HG03039 (cell line): ENCODE results near the gene GLUL.
"Not testable (repeated sequence)": the region's sequence is repeated elsewhere in the genome, so short reads cannot be mapped to it uniquely, and the experiment has no call there.

Experiments used
- ATAC-seq: cut with Tn5 transposase; IDR thresholded peaks from one replicate; pipeline ENCODE4 v1.9.1; 2021; ENCODE audit warnings: mild to moderate bottlenecking, moderate library complexity; ENCODE audit not compliant: unreplicated experiment

GLUL gene

DNA sequence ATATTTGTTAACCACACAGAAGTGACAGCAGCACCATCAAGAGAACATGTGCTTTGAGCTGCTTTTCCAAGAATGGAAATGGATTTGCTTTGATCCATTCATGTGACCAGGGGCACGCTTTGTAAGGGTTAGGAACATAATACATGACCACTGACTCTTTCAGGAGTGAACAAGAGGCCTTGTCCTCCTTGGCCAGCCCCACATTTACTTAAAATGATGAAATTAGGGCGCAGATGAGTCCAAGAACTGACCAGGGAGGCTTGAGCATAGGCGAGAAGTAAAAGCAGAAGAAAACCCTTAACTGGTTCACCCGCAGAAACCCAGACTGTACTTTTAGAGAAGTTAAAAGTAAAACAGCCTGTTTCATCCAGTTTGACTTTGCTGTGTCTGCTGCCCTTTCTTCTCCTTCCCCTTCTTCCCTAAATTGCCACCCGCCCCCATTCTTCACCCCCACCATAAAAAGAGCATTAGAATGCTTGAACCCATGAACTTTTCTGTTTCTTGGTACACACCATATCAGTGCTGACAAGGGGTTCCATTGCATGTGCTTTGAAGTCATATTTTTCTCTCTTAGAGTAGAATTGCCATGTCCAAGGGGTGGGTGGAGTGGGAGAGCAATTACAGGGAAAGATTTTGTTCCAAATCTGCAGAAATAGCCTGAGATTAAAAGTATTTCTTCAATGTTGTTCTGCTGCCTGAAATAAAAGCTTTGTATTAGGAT, 2.6 kb upstream of the GLUL start:
- no peak for ATAC-seq

DNA sequence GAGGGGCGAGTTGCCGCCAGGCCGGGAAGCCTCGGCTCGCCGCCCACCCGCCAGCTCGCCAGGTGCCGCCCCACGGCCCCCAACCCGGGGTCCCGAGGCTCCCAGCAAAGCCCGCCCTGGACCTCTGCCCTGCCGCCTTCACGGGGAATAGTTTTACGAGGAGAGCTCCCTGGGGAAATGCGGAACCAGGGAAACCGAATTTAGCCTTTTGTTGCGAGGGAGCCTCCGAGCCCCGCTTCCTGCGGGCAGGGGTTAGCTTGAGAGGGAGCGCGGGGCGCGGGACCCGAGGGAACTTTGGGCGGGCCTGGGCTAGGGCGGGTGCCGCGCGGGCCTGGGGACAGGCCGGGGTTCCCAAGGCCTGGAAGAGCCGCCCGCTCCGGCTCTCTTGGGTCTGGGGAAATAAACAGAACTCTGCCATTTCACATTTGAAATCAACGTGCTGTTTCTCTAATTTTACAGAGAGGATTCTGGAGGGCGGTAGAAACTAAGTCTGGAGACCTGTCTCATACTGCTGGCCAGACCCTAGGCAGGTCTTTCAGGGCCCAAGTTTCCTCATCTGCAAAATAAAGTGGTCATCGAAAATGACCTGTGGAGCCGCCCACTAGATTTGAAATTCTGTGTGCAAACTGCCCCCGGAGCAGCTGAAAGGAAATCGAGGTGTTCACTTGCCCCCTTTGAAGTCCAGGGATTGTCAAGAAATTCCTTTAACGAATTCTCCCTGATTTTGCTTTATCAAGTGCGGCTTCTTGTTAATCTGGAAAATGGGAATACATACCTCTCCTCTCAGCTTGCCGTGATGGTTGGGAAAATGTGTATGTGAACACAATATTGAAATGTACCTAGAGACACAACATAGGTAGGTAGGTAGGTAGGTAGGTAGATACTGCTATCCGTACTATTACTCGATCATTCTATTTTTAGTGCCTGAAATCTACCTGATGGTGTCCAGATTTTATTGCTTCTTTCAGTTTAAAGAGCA, 749 bp upstream of the GLUL start:
- peak; percentile 15 for ATAC-seq

DNA sequence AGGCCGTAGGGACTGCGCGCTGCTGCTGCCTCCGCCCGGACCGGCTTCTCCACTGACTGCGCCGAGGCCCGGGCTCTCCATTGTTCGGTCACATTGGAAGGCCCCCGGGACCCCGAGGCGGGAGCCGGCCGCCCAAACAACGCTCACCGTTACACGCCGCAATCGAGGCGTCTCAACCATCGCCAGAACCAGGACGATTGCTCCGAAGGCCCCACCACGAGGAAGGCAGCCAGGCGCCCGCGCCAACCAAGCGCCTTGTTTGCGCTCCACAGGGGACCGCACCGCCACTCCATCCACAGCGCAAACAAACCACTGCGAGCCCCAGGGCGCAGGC, 595 bp downstream of the GLUL start:
- ATAC-seq, result no peak

DNA sequence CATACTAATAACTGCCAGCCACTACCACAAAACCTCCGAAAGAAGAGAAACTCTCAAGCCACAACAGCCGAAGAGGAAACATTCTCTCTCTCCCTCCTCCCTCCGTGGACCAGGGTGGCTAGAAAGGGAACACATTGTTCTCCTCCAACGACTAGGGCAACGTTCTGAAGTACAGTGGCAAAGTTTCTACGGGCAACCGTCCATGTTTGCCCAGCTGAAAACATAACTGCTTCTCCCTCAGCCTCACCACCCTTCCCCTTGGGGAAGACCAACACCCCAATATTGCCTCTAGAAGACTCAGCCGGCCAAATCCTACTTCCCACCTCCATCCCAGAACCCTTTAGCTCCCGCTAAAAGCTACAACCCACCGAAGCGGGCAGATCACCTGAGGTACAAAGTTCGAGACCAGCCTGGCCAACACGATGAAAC, 2.0 kb downstream of the GLUL start:
- ATAC-seq, result no peak

DNA sequence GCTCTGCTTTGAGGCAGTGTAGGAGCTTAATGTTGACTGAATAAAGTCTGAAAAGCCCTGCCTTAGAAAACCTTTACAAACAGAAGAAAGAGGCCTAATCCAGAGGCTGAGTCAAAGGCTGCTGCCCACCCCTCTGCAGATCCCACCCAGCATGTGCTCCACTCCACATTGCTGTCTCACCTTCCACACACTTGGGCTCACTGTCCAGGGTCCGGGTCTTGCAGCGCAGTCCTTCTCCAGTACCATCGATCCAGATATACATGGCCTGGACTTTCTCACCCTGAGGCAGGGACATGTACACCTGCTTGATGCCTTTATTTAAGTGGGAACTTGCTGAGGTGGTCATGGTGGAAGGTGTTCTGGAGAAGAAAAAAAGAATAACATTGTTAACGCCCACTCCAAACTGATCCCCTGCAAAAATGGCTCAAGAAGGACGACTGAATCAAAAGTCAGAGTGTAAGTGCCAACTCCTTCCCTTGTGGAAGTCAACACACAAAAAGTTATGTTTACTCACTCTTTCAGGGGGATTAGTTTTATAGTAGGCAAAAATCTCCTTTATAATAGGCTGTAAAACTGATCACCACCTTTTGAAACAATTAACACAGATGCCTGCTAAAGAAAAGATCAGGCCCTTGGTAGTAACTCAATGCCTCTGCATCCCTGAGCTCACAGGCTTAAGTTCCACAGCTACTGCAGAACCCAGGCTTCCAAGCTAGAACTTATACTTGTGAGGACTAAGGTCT, 3.0 kb downstream of the GLUL start:
- no peak for ATAC-seq

DNA sequence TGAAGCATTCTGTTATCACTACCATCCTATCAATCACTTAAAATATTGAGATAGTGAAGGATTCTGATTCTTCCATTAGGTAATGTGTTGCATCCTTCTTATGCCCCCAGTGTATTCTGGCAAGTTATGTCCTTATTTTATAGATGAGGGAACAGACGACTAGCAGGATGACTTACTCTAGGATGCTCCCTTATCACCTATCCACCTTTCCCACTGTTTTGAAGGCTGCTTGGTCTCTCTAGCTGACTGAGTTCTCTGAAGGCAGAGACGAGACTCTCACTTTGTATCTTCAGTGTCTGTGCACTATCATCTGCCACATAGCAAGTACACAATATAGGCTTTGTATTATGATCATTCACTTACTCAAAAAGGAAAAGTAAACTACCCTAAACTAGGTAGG, 4.0 kb downstream of the GLUL start:
- no peak for ATAC-seq

DNA sequence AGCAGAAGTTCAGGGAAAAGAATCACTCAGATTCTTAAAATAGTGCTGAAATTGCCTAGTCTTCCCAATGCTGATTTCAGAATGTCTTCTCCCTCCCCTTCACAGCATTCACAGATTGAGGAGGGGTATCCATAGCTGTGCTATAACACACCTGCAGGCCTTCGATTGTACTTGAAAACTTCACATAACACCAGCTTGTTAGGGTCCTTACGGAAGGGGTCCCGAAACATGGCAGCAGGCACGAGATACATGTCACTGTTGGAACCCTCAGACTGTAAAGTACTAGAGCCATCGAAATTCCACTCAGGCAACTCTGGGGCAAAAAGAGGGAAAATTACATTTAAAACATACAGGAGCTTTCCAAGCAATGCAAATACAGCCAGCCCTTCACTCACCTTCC, 4.6 kb downstream of the GLUL start:
- ATAC-seq, result no peak

DNA sequence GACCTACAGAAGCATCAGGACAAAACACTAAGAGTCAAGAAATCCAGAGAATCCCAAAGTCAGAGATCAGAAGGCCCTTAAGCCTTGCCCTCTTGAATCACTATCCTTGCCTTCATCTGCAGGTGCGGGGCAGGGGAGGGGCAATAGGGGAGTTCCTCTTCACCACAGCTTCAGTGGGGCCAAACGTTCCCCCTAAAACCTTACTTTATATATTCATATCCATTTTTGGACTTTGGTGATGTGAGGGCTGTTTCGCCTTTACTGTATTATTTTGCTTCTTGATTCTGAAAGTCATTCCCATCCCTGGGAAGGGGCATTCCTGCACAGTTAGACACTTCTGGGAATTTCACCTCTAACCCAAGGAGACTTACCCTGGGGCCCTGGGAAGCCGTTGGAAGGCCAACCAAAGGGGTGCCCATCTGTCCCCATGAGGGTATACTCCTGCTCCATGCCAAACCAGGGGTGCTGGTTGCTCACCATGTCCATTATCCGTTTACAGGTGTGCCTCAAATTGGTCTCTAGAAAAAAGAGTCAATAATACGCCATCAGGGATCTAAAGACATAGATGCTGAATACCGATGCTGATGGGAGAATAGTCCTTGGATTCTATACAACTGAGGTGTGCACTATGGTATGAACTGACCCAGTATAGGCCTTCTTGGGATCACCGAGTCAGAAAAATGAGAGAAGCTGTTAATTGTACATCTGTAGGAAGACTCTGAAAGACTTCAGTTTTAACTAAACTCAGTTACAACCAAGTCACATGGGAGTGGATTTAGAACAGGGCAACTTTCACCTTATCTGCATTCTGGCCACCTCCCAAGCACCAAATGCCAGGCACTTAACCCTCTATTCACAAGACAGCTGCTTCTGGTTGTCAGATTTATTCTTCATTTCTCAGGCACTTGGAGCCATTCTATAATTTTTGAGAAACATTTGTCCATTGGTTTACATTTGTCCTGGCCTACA, 5.4 kb downstream of the GLUL start:
- no peak for ATAC-seq

DNA sequence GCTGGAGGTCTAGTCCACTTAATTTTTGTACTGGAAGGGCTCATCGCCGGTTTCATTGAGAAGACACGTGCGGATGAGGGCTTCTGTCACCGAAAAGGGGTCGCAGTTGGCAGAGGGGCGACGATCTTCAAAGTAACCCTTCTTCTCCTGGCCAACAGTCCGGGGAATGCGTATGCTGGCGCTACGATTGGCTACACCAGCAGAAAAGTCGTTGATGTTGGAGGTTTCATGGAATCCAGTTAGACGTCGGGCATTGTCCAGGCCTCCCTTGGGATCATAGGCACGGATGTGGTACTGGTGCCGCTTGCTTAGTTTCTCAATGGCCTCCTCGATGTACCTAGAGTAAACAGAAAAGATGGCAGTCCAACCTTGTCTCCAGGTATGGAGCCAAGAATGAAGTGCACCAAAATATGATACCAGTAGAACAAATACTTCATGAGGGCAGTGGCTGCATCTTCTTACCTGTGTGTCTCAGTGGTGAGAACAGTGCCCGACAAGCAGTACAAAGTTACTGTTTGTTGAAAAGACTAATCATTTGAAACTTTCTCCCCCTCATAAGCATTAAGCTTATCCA, 7.1 kb downstream of the GLUL start:
- no peak for ATAC-seq

DNA sequence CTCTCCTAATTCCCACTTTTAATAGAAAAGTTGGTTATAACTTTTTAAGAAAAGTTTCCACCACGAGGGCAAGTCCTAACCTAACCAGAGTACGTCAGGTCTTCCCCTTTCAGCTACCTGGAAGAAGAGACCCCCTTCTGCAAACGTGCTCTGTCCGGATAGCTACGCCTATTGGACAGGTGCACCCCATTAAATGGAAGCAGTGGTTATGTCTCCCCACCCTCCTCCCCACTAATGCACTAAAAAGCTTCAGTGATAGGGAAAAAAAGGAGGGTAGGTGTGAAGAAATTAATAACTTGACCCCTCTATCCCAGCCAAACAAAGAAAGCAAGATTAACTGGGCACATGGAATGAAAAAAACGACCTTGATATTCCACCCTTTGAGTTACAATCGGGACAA, 7.7 kb downstream of the GLUL start:
- no peak for ATAC-seq

DNA sequence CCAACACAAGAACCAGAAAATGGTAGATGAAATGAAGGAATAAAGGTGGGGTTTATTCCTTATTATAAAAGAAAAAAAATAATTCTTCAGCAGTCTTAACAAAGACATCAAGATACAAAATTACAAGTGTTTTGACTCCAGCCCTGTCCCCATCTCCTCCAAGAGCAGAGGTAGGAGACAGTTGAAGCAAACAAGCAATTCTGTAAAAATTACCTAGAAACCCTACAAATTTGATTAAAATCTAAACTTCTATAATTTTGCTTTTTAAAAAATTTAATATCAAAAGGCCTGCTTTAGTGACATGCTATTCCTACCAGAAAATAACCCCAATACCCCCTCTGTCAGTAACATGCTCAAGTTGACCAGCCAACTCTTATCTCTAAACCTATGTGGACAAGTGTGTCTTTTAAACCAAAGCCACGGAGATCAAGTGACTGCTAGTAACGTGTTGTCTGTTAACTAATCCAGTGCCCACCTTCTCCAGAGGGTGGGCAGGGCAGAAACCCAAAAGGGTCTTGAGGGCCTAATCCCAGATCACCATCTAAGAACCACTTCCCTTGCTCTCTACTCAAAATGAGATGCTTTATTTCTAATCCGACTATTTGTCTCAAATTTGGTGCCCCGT, 8.4 kb downstream of the GLUL start:
- ATAC-seq, result no peak

DNA sequence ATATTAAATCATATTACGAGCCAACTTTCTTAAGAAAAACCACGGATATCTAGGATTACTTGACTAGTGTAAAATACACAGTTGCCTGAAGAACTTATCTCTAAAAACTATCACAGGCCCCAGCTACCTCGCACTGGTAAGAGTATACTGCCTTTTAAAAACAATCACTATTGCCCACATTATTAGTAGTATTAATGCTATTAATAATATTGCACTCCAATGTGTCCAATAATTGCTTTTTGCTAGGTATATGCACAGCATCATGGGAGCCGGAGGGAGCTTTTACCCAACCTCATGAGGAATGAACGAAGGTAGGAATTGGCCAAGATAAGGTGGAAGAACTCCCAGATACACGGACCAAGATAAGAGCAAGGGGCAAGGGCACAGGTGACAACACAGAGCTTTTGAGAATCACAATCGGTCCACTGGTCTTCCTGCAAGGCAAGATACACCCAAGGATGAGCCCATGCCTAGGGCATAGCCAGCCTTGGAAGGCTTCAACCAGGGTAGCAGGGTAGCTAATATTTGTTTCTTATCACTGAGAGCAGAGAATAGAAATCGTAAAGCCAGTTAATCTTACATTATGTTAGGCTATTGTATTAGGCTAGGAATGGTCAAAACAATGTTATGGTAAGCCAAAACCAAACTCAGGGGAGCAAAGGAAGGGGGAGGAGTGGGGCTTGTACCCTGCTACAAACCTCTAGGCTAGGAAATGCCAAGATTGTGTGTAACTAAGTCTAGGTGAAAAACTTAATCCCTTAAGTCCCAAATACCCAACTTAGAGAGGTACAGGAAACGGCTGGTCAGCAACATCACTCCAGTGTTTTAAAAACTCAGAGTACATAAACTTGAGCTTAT, 9.4 kb downstream of the GLUL start:
- ATAC-seq, result no peak

DNA sequence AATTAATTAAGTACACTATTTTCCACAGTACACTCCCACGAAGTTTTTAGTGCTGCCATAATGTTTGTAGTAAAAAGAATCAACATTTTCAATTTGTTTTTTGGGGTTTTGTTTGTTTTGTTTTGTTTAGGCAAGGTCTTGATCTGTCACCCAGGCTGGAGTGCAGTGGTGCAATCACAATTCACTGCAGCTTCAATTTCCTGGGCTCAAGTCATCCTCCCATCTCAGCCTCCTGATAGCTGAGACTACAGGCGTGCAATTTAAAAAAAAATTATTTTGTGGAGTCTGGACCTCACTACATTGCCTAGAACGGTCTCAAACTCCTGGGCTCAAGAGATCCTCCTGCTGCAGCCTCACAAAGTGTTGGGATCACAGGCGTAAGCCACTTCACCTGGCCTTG, 11.4 kb downstream of the GLUL start:
- no peak for ATAC-seq

DNA sequence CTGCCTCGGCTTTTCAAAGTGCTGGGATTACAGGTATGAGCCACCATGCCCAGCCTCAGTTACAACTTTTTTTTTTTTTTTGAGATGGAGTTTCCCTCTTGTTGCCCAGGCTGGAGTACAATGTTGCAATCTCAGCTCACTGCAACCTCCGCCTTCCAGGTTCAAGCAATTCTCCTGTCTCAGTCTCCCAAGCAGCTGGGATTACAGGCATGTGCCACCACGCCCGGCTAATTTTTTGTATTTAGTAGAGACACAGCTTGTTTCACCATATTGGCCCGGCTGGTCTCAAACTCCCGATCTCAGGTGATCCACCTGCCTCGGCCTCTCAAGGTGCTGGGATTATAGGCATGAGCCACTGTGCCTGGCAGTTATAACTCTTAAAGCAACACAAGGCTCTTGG, 11.8 kb downstream of the GLUL start:
- not testable (repeated sequence) for ATAC-seq

DNA sequence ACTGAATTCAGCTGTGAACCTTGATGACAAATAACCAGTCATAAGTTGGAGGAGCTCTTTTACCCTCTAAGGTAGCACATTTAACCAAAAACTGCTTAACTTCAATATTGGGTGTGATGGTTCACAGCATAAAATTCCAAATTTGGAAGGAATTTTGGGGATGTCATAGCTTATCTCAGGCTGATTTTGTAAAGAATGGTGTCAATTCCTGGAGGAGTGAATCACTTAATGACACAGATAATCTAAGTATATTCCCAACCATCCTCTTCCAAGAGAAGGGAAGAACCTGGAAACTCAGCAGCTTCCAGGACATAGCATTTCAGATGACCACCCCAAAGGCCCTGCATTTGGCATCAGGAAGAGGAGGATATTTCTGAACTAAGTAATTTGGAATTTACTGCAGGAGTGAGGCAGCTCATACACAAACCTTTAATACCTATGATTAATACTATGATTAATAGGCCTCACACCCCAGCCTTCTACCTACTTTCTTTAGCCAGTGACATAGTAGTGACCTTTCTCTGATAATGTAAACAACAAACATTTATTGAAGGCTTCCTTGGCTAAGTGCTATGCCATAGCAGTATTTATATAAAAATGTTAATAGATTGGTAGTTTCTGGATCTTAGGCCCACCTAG, 14.5 kb downstream of the GLUL start:
- no peak for ATAC-seq

DNA sequence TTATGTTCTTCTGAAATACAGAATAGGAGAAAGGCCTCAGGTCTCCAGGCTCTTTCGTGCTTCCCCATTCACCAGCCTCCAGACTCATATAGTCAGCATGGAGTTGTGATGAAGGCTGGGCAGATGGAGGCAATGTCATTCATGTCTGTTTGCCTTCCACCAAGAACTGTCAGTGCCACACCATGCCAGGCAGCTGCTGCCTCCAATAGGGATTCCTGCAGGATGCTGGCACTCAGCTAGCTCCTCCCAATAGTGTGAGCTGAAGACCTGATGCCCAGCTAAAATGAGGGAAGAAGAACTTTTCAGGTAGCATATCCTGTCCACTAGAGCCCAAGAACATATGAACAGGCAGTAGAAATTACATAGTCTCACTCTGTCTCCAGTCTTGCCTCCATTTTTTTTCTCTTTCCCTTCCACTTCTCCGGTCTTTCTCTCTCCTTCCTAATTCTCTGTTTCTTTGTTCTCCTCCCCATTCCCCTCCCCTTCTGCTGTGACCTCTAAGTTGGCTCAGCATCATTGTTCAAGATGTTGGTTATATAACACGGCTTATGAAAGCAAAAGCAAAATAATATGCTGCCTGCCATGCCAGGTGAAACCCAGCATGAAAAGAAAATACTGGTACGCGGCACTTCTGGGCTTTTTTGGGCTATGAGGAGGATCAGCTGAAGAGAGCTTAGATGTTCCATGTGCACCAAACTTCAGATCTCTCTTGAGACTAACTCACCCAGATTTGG, 17.3 kb downstream of the GLUL start:
- no peak for ATAC-seq

DNA sequence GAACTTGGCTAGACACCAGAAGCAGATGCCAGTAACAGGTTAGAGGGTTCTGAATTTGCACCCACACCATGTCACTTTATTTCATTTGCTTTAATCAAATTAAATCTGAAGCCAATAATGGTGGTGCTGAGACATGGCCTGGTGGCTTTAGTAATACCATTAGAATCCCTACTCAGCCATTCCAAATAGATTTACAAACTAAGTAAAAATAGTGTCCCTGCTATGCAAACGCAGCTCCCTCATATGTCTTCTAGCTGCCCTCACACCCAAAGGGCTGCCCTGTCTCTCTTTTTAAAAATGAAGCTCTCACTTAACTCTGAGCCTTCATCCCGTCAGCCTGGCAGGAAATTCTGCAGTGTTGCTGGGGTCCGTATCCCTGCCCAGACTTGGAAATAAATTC, 21.1 kb downstream of the GLUL start:
- ATAC-seq, result no peak

DNA sequence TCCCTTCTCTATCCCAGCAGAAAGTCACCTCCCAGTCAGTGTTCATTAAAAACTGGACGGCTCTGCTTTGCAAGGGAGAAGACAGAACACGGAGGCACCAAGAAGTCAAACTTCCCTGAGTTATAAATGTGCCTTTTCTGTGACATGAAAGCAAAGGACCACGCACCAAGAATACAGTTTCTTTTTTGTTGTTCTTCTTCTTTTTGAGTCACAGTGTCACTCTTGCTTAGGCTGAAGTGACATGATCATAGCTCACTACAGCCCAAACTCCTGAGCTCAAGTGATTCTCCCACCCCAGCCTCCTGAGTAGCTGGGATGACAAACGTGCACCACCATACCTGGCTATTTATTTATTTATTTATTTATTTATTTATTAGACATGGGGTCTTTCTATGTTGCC, 22.7 kb downstream of the GLUL start:
- no peak for ATAC-seq
